ENCODE measurements around the gene DDA1. TPM values are rescaled to one million over a fixed set of nuclear protein-coding genes. Genes with fewer than 3 reads are reported as not detected.

DDA1 gene
- total RNA-seq, 1 donor = 11.6 TPM

GRCh38 chr19:17341845-17342244, 32.5 kb downstream of the DDA1 start:
- Histone ChIP-seq H3K4me2 (ENCODE audit: insufficient read depth, low read length) (no peak overlapping the region), H3K9me3 (ENCODE audit: low read depth, low read length) (no peaks in the 10 kb centered on the region), H4K20me1 (ENCODE audit: insufficient read depth, low read length) (no peaks in the 10 kb centered on the region), H3K27me3 (ENCODE audit: insufficient read depth, low read length) (no peaks in the 10 kb centered on the region), H3K27ac (ENCODE audit: low read depth, low read length) (no peak overlapping the region), H3K36me3 (ENCODE audit: insufficient read depth, low read length) (no peaks in the 10 kb centered on the region), H2AFZ (ENCODE audit: low read length) (no peak overlapping the region), H3K4me3 (ENCODE audit: insufficient read depth, low read length) (no peak overlapping the region), H3K79me2 (ENCODE audit: insufficient read depth, low read length) (no peaks in the 10 kb centered on the region), H3K4me1 (ENCODE audit: insufficient read depth, low read length) (peaks cover 8% of the 10 kb centered on the region)
- TF ChIP-seq, protein P1, sequence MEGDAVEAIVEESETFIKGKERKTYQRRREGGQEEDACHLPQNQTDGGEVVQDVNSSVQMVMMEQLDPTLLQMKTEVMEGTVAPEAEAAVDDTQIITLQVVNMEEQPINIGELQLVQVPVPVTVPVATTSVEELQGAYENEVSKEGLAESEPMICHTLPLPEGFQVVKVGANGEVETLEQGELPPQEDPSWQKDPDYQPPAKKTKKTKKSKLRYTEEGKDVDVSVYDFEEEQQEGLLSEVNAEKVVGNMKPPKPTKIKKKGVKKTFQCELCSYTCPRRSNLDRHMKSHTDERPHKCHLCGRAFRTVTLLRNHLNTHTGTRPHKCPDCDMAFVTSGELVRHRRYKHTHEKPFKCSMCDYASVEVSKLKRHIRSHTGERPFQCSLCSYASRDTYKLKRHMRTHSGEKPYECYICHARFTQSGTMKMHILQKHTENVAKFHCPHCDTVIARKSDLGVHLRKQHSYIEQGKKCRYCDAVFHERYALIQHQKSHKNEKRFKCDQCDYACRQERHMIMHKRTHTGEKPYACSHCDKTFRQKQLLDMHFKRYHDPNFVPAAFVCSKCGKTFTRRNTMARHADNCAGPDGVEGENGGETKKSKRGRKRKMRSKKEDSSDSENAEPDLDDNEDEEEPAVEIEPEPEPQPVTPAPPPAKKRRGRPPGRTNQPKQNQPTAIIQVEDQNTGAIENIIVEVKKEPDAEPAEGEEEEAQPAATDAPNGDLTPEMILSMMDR (IDR thresholded peaks at IDR 0.05; ENCODE audit: extremely low read depth, low read depth, low read length) = no peak
- peak; percentile 29 for DNase-seq (ENCODE audit: insufficient read length, low spot score, missing footprints)

DNA sequence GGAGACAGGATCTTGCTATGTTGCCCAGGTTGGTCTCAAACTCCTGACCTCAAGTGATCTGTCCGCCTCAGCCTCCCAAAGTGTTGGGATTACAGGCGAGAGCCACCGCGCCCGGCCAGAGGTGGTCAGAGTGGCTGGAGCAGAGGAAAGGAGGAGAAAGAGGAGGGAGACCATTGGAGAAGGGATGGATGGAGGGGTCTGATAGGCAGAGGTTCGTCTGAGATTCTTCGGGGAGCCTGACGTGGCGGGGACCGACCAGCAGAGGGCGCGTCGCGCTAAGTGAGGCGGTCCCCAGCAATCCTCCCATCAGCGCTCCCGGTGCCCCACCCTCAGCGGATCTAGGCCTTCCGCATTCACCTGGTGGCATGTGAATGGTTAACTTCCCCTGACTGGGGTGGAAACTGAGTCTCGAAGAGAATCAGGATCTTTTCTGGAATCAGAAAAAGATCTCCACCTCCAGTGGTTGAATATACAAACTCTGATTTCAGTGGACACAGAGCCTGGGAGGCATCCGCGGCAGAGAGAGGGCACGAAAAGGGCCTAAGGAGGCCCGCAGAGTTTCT, 36.8 kb downstream of the DDA1 start:
- H3K27ac ChIP-seq (ENCODE audit: low read depth, low read length) = no peak overlapping the region
- H3K27me3 ChIP-seq (ENCODE audit: insufficient read depth, low read length) = peaks cover 6% of the 10 kb centered on the region
- H3K36me3 ChIP-seq (ENCODE audit: insufficient read depth, low read length) = no peaks in the 10 kb centered on the region
- H2AFZ ChIP-seq (ENCODE audit: low read length) = no peak overlapping the region
- no peak overlapping the region for H3K4me3 ChIP-seq (ENCODE audit: insufficient read depth, low read length)
- TF ChIP-seq, protein P1 (IDR thresholded peaks at IDR 0.05; ENCODE audit: extremely low read depth, low read depth, low read length) = peak; percentile 81
- DNase-seq (ENCODE audit: insufficient read length, low spot score, missing footprints) = peak; percentile 97
- H3K9me3 ChIP-seq (ENCODE audit: low read depth, low read length) = no peaks in the 10 kb centered on the region
- no peaks in the 10 kb centered on the region for H3K79me2 ChIP-seq (ENCODE audit: insufficient read depth, low read length)
- no peaks in the 10 kb centered on the region for H4K20me1 ChIP-seq (ENCODE audit: insufficient read depth, low read length)
- peaks cover 10% of the 10 kb centered on the region for H3K4me1 ChIP-seq (ENCODE audit: insufficient read depth, low read length)
- H3K4me2 ChIP-seq (ENCODE audit: insufficient read depth, low read length) = no peak overlapping the region

- Histone ChIP-seq H2AFZ (ENCODE audit: low read length) (no peak overlapping the region), H3K4me3 (ENCODE audit: insufficient read depth, low read length) (no peak overlapping the region), H3K27ac (ENCODE audit: low read depth, low read length) (no peak overlapping the region)
Measured at GRCh38 chr19:17347361-17347760, 38.0 kb downstream of the DDA1 start.

DNA sequence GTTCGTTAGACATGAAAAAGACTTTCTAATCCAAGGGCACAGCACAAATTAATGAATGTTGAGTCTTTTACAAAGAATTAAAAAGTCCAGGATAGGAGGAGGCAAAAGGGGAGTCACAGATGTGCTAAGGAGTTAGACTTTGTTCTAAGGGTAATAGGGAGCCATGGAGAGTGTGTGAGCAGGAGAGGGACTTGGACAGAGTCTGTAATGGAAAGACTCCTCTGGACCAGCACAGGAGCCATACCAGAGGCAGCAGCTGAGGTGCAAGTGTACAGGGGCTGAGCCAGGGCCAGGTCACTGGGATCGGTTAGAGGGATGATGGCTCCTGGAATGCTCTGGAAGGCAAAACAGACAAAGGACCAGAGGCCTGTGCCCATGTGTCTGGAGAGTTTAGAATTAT, 38.5 kb downstream of the DDA1 start:
- Histone ChIP-seq H3K36me3 (ENCODE audit: insufficient read depth, low read length) (no peaks in the 10 kb centered on the region), H2AFZ (ENCODE audit: low read length) (no peak overlapping the region), H3K4me3 (ENCODE audit: insufficient read depth, low read length) (no peak overlapping the region), H3K27me3 (ENCODE audit: insufficient read depth, low read length) (peaks cover 6% of the 10 kb centered on the region), H3K27ac (ENCODE audit: low read depth, low read length) (no peak overlapping the region), H3K4me1 (ENCODE audit: insufficient read depth, low read length) (peaks cover 10% of the 10 kb centered on the region), H3K79me2 (ENCODE audit: insufficient read depth, low read length) (no peaks in the 10 kb centered on the region), H3K9me3 (ENCODE audit: low read depth, low read length) (no peaks in the 10 kb centered on the region), H3K4me2 (ENCODE audit: insufficient read depth, low read length) (no peak overlapping the region), H4K20me1 (ENCODE audit: insufficient read depth, low read length) (no peaks in the 10 kb centered on the region)
- TF ChIP-seq, protein P1 (IDR thresholded peaks at IDR 0.05; ENCODE audit: extremely low read depth, low read depth, low read length) = no peak
- peak; percentile 35 for DNase-seq (ENCODE audit: insufficient read length, low spot score, missing footprints)

More at GRCh38 chr19:17347361-17347760, 38.0 kb downstream of the DDA1 start:
- no peaks in the 10 kb centered on the region for H4K20me1 ChIP-seq (ENCODE audit: insufficient read depth, low read length)
- H3K36me3 ChIP-seq (ENCODE audit: insufficient read depth, low read length) = no peaks in the 10 kb centered on the region
- peaks cover 6% of the 10 kb centered on the region for H3K27me3 ChIP-seq (ENCODE audit: insufficient read depth, low read length)
- H3K4me2 ChIP-seq (ENCODE audit: insufficient read depth, low read length) = no peak overlapping the region
- H3K4me1 ChIP-seq (ENCODE audit: insufficient read depth, low read length) = peaks cover 10% of the 10 kb centered on the region
- TF ChIP-seq, protein P1 (IDR thresholded peaks at IDR 0.05; ENCODE audit: extremely low read depth, low read depth, low read length) = no peak
- DNase-seq (ENCODE audit: insufficient read length, low spot score, missing footprints) = peak; percentile 86
- H3K9me3 ChIP-seq (ENCODE audit: low read depth, low read length) = no peaks in the 10 kb centered on the region
- H3K79me2 ChIP-seq (ENCODE audit: insufficient read depth, low read length) = no peaks in the 10 kb centered on the region
